GM19463 (cell line): ENCODE measurements around the gene AASDH.
A peak's percentile ranks its signal among the peaks of the same experiment; 100 is the strongest.

Experiments used
- ATAC-seq: cut with Tn5 transposase; IDR thresholded peaks from one replicate; pipeline ENCODE4 v1.9.1; 2021; ENCODE audit warnings: mild to moderate bottlenecking, moderate library complexity; ENCODE audit not compliant: unreplicated experiment

The AASDH gene

DNA sequence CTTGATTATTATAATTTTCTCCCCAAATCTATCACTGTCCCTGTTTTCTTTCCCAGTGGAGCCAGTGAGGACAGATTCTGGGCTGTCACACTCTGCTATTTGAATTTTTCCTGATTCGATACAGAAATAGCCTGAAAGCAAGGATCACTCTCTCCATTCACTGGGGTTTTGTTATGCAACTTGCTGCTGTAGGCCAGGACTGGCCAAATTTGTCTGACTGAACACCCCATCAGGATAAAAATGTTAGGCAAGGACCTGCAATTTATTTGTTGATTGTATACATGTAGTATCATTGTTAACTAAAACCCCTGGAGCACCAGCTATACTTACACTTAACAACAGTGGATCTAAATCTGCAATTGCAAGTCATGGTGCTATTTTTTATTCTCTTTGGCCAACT, 68.7 kb downstream of the AASDH start:
- no peak for ATAC-seq

DNA sequence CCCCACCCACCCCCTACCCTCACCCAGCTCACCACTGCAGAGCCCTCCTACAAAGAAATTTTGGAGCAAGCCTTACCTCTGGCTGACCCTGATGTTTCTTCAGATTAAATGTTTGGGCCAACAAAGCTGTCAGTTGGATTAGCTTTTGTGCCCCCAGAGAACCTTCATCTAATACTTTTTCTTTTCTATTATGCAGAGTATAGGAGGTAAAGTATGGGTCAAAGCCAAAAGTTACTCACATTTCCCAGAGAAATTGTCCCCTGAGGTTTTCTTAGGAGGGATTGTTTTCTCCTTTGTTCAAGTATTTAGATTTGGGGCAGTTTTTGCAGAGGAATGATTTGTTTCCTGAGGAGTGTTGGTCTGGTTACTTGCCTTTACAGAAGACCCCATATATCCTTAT, 69.5 kb downstream of the AASDH start:
- no peak for ATAC-seq

DNA sequence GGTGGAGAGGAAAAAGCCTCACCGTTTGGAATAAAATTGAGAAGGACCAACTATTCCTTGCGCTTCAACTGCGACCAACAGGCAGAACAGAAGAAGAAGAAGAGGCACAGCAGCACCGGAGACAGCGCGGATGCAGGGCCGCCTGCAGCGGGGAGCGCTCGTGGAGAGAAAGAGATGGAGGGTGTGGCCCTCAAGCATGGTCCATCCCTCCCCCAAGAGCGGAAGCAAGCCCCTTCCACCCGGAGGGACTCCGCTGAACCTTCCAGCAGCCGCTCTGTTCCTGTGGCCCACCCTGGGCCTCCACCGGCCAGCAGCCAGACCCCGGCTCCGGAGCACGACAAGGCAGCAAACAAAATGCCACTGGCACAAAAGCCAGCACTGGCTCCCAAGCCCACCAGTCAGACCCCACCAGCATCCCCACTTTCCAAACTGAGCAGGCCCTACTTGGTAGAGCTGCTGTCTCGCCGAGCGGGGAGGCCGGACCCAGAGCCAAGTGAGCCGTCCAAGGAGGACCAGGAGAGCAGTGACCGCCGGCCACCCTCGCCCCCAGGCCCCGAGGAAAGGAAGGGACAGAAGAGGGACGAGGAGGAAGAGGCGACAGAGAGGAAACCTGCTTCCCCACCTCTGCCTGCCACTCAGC, 71.2 kb downstream of the AASDH start:
- ATAC-seq: no peak

DNA sequence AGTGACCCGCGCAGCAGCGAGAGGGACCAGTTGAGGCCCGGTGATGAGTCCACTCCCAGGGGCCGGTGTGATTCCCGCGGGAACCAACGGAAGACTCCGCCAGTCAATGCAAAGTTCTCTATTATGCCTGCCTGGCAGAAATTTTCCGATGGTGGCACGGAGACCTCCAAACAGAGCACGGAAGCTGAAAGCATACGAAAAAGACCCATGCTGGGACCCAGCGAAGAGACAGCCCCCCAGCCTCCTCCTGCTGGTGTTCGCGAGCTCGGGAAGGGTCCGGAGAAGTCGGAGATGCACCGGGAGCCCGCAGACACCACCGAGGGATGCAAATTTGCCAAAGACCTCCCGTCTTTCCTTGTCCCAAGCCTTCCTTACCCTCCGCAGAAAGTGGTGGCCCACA, 71.7 kb downstream of the AASDH start:
- ATAC-seq: no peak

DNA sequence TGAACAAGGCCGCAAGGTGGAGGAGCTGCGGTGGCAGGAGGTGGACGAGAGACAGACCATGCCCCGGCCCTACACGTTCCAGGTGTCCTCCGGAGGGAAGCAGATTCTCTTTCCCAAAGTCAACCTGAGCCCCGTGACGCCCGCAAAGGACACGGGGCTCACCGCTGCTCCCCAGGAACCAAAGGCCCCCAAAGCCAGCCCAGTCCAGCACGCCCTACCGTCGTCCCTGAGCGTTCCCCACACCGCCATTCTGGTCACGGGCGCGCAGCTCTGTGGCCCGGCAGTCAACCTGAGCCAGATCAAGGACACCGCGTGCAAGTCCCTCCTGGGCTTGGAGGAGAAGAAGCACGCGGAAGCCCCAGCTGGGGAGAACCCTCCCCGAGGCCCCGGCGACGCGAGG, 72.2 kb downstream of the AASDH start:
- ATAC-seq: no peak

DNA sequence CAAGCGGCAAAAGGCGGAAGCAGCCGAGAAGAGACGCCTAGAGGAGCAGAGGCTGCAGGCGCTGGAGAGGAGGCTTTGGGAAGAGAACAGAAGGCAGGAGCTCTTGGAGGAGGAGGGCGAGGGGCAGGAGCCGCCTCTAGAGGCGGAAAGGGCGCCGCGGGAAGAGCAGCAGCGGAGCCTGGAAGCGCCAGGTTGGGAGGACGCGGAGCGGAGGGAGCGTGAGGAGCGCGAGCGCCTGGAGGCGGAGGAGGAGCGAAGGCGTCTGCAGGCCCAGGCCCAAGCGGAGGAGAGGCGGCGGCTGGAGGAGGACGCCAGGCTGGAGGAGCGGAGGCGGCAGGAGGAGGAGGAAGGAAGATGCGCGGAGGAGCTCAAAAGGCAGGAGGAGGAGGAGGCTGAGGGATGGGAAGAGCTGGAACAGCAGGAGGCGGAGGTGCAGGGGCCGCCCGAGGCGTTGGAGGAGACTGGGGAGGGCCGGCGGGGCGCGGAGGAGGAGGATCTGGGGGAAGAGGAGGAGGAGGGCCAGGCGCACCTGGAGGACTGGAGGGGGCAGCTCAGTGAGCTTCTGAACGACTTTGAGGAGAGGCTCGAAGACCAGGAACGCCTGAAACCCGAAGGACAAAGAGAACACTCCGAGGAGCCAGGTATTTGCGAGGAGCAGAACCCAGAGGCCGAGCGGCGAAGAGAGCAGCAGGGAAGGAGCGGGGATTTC, 72.9 kb downstream of the AASDH start:
- no peak for ATAC-seq

DNA sequence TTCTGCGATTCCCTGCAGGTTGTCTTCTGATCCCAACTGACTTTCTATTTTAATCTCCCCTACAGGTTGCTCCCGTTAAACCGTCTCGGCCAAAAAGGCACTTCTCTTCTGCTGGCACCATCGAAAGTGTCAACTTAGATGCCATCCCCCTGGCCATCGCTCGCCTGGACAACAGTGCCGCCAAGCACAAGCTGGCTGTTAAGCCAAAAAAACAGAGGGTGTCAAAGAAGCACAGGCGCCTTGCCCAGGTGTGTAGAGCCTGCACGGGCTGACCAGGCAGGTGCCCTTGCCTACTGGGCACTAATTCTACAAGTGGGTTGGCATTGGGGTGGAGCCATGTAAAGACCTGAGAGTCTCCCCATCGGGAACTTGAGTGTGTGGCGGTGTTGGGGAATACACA, 74.2 kb downstream of the AASDH start:
- no peak for ATAC-seq

DNA sequence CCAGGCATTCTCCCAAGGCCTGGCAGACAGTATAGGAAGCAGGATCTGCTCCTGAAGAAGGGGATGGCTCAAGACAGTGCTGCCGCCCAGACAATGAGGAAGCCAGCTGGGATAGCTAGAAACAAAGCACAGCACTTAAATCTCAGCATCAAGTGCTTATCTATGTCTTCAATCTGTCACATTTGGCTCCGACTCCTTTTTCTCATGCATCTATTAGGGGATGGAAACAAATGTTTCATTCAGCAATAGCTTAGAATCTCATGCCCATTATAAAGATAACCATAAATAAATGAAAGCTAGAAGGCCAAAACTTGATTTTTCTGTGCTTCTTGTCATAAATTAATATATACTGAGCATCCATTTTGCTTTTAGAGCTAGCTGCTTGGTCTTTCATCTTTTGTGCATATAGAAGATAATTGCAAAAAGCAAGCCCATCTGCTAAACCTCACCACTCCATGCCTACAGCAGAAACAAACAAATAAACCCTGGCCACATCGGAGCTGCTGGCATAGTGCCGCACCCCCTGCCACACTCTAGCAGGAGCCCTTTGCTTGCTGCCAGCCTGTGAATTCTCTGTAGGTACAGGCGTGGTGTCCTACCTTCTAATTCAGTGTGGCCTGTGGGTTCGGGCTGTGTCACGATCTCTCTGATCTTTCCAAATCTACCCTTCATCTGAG, 75.9 kb downstream of the AASDH start:
- no peak for ATAC-seq

DNA sequence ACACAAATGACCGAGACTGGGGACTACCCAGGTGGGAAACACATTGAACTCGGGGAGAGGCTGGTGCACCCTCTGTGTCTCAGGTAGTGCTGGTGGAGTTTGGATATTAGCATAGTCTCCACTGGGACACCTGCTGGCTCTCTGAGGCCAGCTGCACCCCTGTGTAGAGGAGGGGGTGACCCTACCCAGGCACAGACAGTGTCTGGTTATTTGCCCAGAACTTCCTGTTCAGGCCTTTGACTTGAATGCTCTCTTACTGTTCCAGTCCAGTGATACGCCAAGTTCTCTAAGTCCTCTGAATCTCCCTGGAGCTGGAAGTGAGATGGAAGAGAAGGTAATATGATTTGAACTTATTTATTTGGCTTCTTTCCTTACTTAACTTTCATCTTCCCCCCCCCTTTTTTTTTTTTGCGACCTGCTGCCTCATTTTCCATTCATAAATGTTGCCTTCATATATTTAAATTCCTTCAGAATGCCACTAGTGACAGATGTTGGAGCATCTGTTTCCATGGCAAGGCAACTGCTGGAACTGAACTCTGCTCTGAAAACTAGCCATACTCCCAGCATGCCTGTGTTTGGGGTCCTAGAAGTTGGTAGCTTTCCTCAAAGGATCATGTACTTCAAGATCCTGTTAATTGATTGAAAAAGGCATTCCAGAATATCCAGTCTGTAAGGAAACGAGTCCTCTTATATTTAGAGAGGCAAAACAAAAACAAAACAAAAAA, 76.7 kb downstream of the AASDH start:
- no peak for ATAC-seq

DNA sequence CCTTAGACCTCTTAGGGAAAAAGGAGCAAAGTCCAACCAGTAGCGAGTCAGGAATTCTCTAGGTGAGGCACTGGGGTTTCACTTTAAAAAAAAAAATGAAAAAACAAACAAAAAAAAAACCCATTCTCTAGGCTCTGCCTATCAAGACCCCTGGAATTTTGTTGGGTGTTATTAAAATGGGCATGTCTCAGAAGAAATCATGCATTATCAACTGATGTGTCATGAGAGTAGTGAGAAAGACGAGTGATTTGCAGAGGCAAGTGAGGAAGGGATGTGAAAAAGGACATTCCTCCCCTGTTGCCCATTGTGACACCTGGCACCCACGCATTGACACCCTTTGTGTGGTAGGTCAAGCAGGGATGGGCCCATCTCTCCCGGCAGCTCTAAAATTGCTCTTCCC, 78.9 kb downstream of the AASDH start:
- no peak for ATAC-seq

DNA sequence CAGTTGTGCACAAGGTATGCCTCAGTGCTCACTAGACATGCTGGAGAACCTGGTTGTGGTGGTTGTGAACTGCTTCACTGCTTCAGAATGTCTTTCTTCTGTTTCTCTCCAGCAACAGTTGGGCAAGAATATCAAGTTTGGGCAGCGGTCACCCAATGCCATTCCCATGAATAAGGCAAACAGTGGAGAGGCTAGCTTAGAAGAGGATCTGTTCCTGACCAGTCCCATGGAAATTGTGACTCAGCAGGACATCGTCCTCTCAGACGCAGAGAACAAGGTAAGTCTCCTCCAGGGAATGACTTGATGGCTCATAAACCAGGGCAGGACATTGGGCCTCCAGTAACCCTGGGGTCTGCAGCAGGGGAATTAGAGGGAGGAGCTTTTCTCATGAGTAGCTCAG, 79.9 kb downstream of the AASDH start:
- no peak for ATAC-seq

DNA sequence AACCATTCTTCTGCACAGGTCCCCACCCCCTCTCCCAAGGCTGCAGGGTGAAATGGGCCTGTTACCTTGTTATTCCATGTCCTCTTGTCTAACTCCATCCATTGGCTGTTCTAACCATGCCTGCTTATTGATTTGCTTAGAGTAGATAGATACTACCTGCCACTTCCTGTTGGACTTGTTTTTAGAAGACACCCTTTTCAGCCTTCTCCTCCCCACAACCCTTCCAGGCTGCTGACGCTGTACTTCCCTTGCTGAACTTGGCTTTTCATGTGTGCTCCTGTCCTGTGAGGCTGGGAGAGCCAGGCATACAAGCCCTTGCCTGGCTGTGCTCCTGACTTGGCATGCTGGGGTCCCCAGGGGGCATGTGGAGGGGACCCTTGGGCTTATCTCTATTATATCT, 81.9 kb downstream of the AASDH start:
- no peak for ATAC-seq

DNA sequence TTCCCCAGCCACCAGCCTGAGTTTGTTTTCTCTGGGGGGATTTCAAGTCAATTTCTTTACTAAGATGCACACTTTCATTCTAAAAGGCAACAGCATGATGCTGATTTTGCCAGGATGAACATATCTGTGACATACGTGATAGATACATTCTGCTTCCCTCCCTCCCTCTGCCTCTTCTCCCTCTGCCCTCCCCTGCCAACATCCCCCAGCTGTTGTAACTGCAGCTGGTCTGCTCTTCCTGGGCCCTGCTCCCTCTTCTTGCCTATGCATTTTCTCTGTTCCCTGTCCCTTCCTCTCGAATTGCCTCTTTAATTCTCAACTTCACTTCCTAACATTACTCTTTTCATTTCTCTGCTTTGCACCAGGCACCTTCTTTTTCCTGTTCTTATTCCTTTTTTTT, 83.4 kb downstream of the AASDH start:
- no peak for ATAC-seq

DNA sequence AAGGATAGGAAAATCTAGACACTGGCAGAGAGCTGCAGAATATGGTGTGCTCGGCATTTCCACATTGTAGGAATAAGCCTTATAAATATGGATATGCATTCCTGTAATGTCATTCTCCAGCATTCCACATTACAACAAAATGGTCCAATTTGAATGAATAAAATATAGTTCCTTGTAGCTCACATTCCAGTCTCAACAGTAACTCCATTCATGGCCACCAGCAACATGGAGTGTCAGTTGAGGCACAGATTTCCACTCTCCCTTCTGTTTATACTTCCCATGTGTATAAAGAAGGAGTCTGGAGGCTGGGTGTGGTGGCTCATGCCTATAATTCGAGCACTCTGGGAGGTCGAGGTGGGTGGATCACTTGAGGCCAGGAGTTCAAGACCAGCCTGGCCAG, 84.5 kb downstream of the AASDH start:
- ATAC-seq: no peak

DNA sequence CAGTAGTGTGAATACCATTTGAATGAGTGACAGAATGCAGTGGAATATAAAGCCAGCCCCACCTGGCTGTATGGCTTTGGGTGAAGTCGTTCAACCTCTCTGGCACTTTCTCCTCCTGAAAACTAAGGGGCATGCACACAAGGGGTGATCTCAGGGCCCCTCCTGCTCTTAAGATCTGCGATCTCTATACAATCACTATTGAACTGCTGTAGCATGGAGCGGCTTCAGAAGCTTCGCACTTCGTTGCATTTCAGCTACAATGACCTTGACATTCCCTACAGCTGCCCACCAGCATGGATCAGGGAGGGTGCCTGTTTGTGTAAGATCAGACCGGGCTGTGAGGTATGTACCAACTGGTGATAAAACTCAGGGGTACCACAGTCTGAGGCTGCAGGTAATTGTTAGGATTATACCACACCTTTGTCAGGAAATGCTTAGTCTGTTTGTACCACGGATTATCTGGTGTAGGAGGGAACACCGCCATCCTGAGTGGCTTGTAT, 85.2 kb downstream of the AASDH start:
- ATAC-seq: no peak

DNA sequence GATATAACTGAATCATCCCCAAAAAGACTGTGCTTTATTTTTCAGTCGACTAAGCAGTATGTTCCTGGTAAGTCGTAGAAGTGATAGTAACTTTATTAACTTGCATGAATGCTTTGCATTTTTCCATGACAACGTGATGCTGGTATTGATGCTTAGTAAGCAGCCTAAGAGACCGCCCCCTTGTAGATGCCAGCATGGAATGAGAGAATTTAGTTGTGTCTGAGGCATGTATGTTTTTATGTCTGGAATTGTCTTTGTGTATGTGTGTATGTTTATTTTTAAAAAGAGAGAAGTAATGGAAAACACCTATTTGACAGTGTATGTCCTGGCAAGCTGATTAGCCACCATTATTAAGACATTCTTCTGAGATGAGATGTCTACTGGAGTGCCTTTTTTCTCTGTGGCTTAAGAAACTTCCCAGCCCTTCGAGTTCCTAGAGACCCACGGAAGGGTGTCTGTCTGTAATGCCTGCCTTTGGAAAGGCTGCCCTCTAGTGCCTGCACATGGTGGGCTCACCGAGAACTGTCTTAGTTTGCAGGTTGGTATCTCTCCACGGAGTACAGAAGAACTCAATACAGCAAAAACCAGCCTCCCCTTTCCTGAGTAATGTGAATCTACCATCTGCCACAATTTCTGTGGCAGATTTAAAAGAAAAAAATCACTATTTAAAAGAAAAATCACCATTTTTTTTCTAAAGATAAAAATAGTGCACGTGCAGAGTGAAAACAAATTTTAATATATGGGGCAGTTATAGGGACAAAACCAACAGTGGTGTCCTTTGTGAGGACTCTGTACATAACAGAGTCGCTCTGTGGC, 85.9 kb downstream of the AASDH start:
- peak; percentile 96 for ATAC-seq

DNA sequence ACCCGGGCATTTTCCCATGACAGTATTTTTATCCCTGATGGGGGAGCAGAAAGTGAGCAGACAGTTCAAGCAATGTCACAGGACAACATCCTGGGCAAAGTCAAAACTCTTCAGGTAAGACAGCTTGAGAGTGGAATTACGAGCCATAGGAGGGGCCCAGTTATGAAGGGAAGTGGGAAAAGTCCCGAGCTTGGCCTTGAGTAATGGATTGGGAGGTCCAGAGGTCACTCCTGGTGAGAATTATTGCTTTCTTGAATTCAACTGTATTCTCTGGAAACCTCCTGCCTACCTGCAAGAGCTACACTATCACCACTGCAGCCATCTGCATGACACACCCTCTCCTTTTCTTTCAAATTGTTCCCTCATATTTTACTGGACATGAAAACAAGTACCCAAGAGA, 89.1 kb downstream of the AASDH start:
- ATAC-seq: no peak

DNA sequence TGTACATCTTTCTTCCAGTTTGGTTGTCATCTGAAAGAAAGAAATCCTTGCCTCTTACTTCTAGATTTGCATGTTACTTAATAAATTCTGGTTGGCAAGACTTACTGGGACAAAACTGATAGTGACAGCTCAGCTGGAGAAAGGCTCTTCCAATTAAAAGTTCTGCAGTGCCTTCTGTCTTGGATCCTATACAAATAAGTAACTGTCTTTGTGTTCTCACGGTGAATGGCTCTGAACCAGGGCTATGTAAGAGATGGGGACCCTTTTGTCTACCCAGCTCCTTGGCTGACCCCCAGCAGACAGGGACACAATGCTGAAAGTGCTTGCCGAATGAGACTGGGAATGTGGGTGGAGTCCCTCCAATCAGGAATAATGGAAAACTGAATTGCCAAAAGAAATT, 89.5 kb downstream of the AASDH start:
- ATAC-seq: no peak

DNA sequence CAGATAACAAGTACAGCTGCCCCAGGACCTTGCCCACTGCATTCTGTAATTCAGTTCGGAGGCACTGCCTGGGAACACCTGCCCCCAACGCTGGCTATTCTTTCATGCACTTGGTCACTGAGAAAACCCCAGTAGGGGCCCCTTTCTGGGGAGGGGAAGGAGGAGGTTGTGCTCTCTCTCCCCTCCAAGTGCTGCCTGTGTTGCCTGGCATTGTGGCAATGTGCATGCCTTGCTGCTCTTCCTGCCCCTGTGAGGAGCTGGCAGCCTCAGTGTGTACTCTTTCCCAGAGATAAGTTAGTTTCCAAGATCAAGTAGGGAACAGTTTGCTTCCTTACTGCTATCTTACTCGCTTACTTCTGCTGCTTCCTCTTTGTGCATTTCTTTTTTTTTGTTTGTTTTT, 90.8 kb downstream of the AASDH start:
- no peak for ATAC-seq

DNA sequence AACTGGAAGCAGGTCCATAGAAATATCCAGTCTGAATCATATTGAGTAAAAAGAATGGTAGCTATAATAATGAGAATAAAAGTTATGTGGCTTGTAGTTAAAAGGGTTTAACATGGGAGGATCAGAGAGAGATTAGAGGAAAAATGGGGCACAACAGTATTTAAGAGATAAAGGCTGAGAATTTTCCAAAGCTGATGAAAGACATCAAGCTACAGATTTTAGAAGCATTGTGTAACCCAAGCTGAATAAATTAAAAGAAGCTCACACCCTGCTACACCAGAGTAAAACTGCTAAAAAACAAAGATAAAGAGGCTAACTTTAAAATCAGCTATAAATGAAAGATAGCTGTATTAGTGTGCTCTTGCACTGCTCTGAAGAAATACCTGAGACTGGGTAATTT, 94.2 kb downstream of the AASDH start:
- no peak for ATAC-seq

DNA sequence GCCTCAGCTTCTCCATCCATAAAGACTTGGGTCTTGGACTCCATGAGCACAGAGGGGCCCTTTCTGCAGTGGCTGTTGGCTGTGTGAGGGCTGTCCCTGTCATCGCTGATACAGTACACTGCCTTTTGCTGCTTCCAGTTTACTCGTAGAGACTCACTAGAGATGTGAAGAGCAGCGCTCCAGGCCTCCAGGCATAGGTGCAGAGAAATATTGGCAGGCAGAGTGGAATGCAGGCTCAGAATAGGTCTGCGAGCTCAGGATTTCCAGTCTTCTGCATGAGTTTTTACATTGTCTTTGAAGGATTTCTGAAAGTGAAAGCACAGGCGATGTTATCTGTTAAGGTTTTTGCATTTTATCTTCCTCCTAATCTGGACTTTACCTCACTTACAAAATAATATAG, 97.4 kb downstream of the AASDH start:
- no peak for ATAC-seq
